Prostate gland (tissue), 2 donors: ENCODE results near the gene TPPP2.

ENCODE experiments used
- CTCF ChIP-seq, 4 experiments: fragments of 200-600 bp in 2 of 4; fragments of 450-650 bp in 2 of 4; sonication (generic) in 2 of 4; IDR thresholded peaks; 1 replicate in 3 of 4; 2 replicates in 1 of 4; pipeline ENCODE4 v1.5.1; 2016 to 2019; ENCODE audit warnings: antibody characterized with exemption in 4 of 4, mild to moderate bottlenecking in 2 of 4, moderate library complexity in 2 of 4
- POLR2A ChIP-seq: fragments of 450-650 bp; IDR thresholded peaks from one replicate; pipeline ENCODE4 v1.6.1; 2016; ENCODE audit warnings: antibody characterized with exemption, mild to moderate bottlenecking

GRCh38 chr14:20998674-20999366, 31.2 kb upstream of the TPPP2 start, which contains the start of gene SLC39A2:
- TF ChIP-seq CTCF (IDR thresholded peaks at IDR 0.05) (no peak), POLR2A (peak; percentile 21)
